HG02885 (cell line): ENCODE measurements around the gene GSTP1.
"Not testable (repeated sequence)": the region's sequence is repeated elsewhere in the genome, so short reads cannot be mapped to it uniquely, and the experiment has no call there.

Source experiments
- ATAC-seq: cut with Tn5 transposase; IDR thresholded peaks from one replicate; pipeline ENCODE4 v1.9.1; 2021; ENCODE audit warnings: mild to moderate bottlenecking; ENCODE audit not compliant: unreplicated experiment, poor library complexity

Gene GSTP1

GRCh38 chr11:67594480-67594879, 10.9 kb downstream of the GSTP1 start:
- ATAC-seq = no peak

- no peak for ATAC-seq
Measured at GRCh38 chr11:67596753-67597300, 13.2 kb downstream of the GSTP1 start.

GRCh38 chr11:67597458-67597857, 13.8 kb downstream of the GSTP1 start:
- not testable (repeated sequence) for ATAC-seq

GRCh38 chr11:67597963-67598362, 14.4 kb downstream of the GSTP1 start:
- not testable (repeated sequence) for ATAC-seq

- ATAC-seq = no peak
Measured at GRCh38 chr11:67599149-67599548, 15.5 kb downstream of the GSTP1 start.

GRCh38 chr11:67600324-67601029, 16.9 kb downstream of the GSTP1 start:
- peak; percentile 53 for ATAC-seq

- no peak for ATAC-seq
Measured at GRCh38 chr11:67601098-67601497, 17.5 kb downstream of the GSTP1 start.

GRCh38 chr11:67604119-67604518, 20.5 kb downstream of the GSTP1 start:
- ATAC-seq = not testable (repeated sequence)

GRCh38 chr11:67604815-67605214, 21.2 kb downstream of the GSTP1 start:
- ATAC-seq = no peak

- no peak for ATAC-seq
Measured at GRCh38 chr11:67605231-67606011, 21.8 kb downstream of the GSTP1 start.

GRCh38 chr11:67606093-67606491, 22.5 kb downstream of the GSTP1 start:
- ATAC-seq = no peak

GRCh38 chr11:67606492-67607295, 23.1 kb downstream of the GSTP1 start, which contains the start of gene NDUFV1:
Gene NDUFV1, plus strand, starts transcription at chr11:67606936. Its CDS starts 69 bp downstream, at chr11:67607005.
- peak; percentile 97 for ATAC-seq

- ATAC-seq = no peak
Measured at GRCh38 chr11:67607507-67607906, 23.9 kb downstream of the GSTP1 start.

GRCh38 chr11:67608486-67608885, 24.9 kb downstream of the GSTP1 start:
- no peak for ATAC-seq

- no peak for ATAC-seq
Measured at GRCh38 chr11:67609316-67609715, 25.7 kb downstream of the GSTP1 start.

- no peak for ATAC-seq
Measured at GRCh38 chr11:67610302-67610868, 26.8 kb downstream of the GSTP1 start.

GRCh38 chr11:67611165-67611564, 27.6 kb downstream of the GSTP1 start:
- no peak for ATAC-seq

- ATAC-seq = no peak
Measured at GRCh38 chr11:67611704-67612587, 28.3 kb downstream of the GSTP1 start.

GRCh38 chr11:67612751-67613150, 29.1 kb downstream of the GSTP1 start:
- no peak for ATAC-seq
